ENCODE data around the gene MEGF6. TPM values are rescaled to one million over a fixed set of nuclear protein-coding genes. Genes with fewer than 3 reads are reported as not detected.
A peak's percentile ranks its signal among the peaks of the same experiment; 100 is the strongest.
"Not testable (repeated sequence)": the region's sequence is repeated elsewhere in the genome, so short reads cannot be mapped to it uniquely, and the experiment has no call there.

The MEGF6 gene
- total and polyA plus RNA-seq, 2 donors = 9.6 to 35.2 TPM

GRCh38 chr1:3593745-3594144 lies 17.6 kb downstream of the MEGF6 start:
- no peak for DNase-seq (ENCODE audit: low read depth in 6 of 9, low spot score in 9 of 9)
- Histone ChIP-seq H3K4me1 (ENCODE audit: control insufficient read depth in 2 of 2, insufficient read depth in 2 of 2, low read length in 2 of 2) (peaks cover 14 to 26% of the 10 kb centered on the region in 2 donors), H3K9me3 (ENCODE audit: control insufficient read depth in 2 of 2, insufficient read depth in 1 of 2, low read length in 1 of 2) (peaks cover 0 to 5% of the 10 kb centered on the region in 2 donors), H3K36me3 (ENCODE audit: control insufficient read depth in 2 of 2, insufficient read depth in 2 of 2, low read length in 1 of 2) (no peaks in the 10 kb centered on the region), H3K4me3 (ENCODE audit: low read length in 2 of 2) (no peak overlapping the region), H3K27me3 (ENCODE audit: control insufficient read depth in 2 of 2, insufficient read depth in 1 of 2, low read length in 1 of 2) (no peaks in the 10 kb centered on the region), H3K27ac (ENCODE audit: low read depth in 1 of 2, low read length in 1 of 2) (peak overlapping the region in 1 of 2 donors; percentile 18)
- 83% methylated on average over 10 of the region's 10 CpGs for WGBS

- H3K27ac ChIP-seq (ENCODE audit: low read depth in 1 of 2, low read length in 1 of 2) = peak overlapping the region in 1 of 2 donors; percentile 18
- H3K9me3 ChIP-seq (ENCODE audit: control insufficient read depth in 2 of 2, insufficient read depth in 1 of 2, low read length in 1 of 2) = peaks cover 0 to 5% of the 10 kb centered on the region in 2 donors
- H3K36me3 ChIP-seq (ENCODE audit: control insufficient read depth in 2 of 2, insufficient read depth in 2 of 2, low read length in 1 of 2) = no peaks in the 10 kb centered on the region
- H3K27me3 ChIP-seq (ENCODE audit: control insufficient read depth in 2 of 2, insufficient read depth in 1 of 2, low read length in 1 of 2) = no peaks in the 10 kb centered on the region
- no peak overlapping the region for H3K4me3 ChIP-seq (ENCODE audit: low read length in 2 of 2)
- H3K4me1 ChIP-seq (ENCODE audit: control insufficient read depth in 2 of 2, insufficient read depth in 2 of 2, low read length in 2 of 2) = peaks cover 10 to 22% of the 10 kb centered on the region in 2 donors
- WGBS = 93% methylated on average over 17 of the region's 17 CpGs
- no peak for DNase-seq (ENCODE audit: low read depth in 6 of 9, low spot score in 9 of 9)
These were observed 18.0 kb downstream of the MEGF6 start for GRCh38 chr1:3593334-3593733.

GRCh38 chr1:3590951-3591865 lies 20.1 kb downstream of the MEGF6 start:
- Histone ChIP-seq H3K9me3 (ENCODE audit: control insufficient read depth in 2 of 2, insufficient read depth in 1 of 2, low read length in 1 of 2) (no peaks in the 10 kb centered on the region), H3K4me3 (ENCODE audit: low read length in 2 of 2) (no peak overlapping the region), H3K4me1 (ENCODE audit: control insufficient read depth in 2 of 2, insufficient read depth in 2 of 2, low read length in 2 of 2) (peaks cover 0 to 7% of the 10 kb centered on the region in 2 donors), H3K27ac (ENCODE audit: low read depth in 1 of 2, low read length in 1 of 2) (no peak overlapping the region), H3K36me3 (ENCODE audit: control insufficient read depth in 2 of 2, insufficient read depth in 2 of 2, low read length in 1 of 2) (no peaks in the 10 kb centered on the region), H3K27me3 (ENCODE audit: control insufficient read depth in 2 of 2, insufficient read depth in 1 of 2, low read length in 1 of 2) (no peaks in the 10 kb centered on the region)
- DNase-seq (ENCODE audit: low read depth in 6 of 9, low spot score in 9 of 9) = no peak
- WGBS = 96% methylated on average over 33 of the region's 33 CpGs

GRCh38 chr1:3590139-3590763 lies 21.1 kb downstream of the MEGF6 start:
- DNase-seq (ENCODE audit: low read depth in 6 of 9, low spot score in 9 of 9) = no peak
- H3K4me3 ChIP-seq (ENCODE audit: low read length in 2 of 2) = no peak overlapping the region
- no peaks in the 10 kb centered on the region for H3K36me3 ChIP-seq (ENCODE audit: control insufficient read depth in 2 of 2, insufficient read depth in 2 of 2, low read length in 1 of 2)
- H3K4me1 ChIP-seq (ENCODE audit: control insufficient read depth in 2 of 2, insufficient read depth in 2 of 2, low read length in 2 of 2) = peaks cover 0 to 7% of the 10 kb centered on the region in 2 donors
- H3K27me3 ChIP-seq (ENCODE audit: control insufficient read depth in 2 of 2, insufficient read depth in 1 of 2, low read length in 1 of 2) = no peaks in the 10 kb centered on the region
- WGBS = 96% methylated on average over 27 of the region's 27 CpGs
- no peaks in the 10 kb centered on the region for H3K9me3 ChIP-seq (ENCODE audit: control insufficient read depth in 2 of 2, insufficient read depth in 1 of 2, low read length in 1 of 2)
- no peak overlapping the region for H3K27ac ChIP-seq (ENCODE audit: low read depth in 1 of 2, low read length in 1 of 2)

- H3K36me3 ChIP-seq (ENCODE audit: control insufficient read depth in 2 of 2, insufficient read depth in 2 of 2, low read length in 1 of 2) = no peaks in the 10 kb centered on the region
- peaks cover 0 to under 1% of the 10 kb centered on the region in 2 donors for H3K4me1 ChIP-seq (ENCODE audit: control insufficient read depth in 2 of 2, insufficient read depth in 2 of 2, low read length in 2 of 2)
- WGBS = 96% methylated on average over 5 of the region's 5 CpGs
- peaks cover 0 to 11% of the 10 kb centered on the region in 2 donors for H3K9me3 ChIP-seq (ENCODE audit: control insufficient read depth in 2 of 2, insufficient read depth in 1 of 2, low read length in 1 of 2)
- no peak overlapping the region for H3K27ac ChIP-seq (ENCODE audit: low read depth in 1 of 2, low read length in 1 of 2)
- no peaks in the 10 kb centered on the region for H3K27me3 ChIP-seq (ENCODE audit: control insufficient read depth in 2 of 2, insufficient read depth in 1 of 2, low read length in 1 of 2)
- no peak overlapping the region for H3K4me3 ChIP-seq (ENCODE audit: low read length in 2 of 2)
- DNase-seq (ENCODE audit: low read depth in 6 of 9, low spot score in 9 of 9) = no peak
These were observed 22.9 kb downstream of the MEGF6 start for GRCh38 chr1:3588395-3588794.

GRCh38 chr1:3586986-3587759 lies 24.1 kb downstream of the MEGF6 start:
- H3K27ac ChIP-seq (ENCODE audit: low read depth in 1 of 2, low read length in 1 of 2) = no peak overlapping the region
- H3K27me3 ChIP-seq (ENCODE audit: control insufficient read depth in 2 of 2, insufficient read depth in 1 of 2, low read length in 1 of 2) = no peaks in the 10 kb centered on the region
- H3K36me3 ChIP-seq (ENCODE audit: control insufficient read depth in 2 of 2, insufficient read depth in 2 of 2, low read length in 1 of 2) = no peaks in the 10 kb centered on the region
- no peak overlapping the region for H3K4me3 ChIP-seq (ENCODE audit: low read length in 2 of 2)
- 97% methylated on average over 24 of the region's 24 CpGs for WGBS
- no peaks in the 10 kb centered on the region for H3K4me1 ChIP-seq (ENCODE audit: control insufficient read depth in 2 of 2, insufficient read depth in 2 of 2, low read length in 2 of 2)
- H3K9me3 ChIP-seq (ENCODE audit: control insufficient read depth in 2 of 2, insufficient read depth in 1 of 2, low read length in 1 of 2) = peaks cover 0 to 11% of the 10 kb centered on the region in 2 donors
- no peak for DNase-seq (ENCODE audit: low read depth in 6 of 9, low spot score in 9 of 9)

- H3K27ac ChIP-seq (ENCODE audit: low read depth in 1 of 2, low read length in 1 of 2) = no peak overlapping the region
- no peaks in the 10 kb centered on the region for H3K4me1 ChIP-seq (ENCODE audit: control insufficient read depth in 2 of 2, insufficient read depth in 2 of 2, low read length in 2 of 2)
- no peaks in the 10 kb centered on the region for H3K36me3 ChIP-seq (ENCODE audit: control insufficient read depth in 2 of 2, insufficient read depth in 2 of 2, low read length in 1 of 2)
- H3K4me3 ChIP-seq (ENCODE audit: low read length in 2 of 2) = no peak overlapping the region
- WGBS = 93% methylated on average over 19 of the region's 19 CpGs
- peaks cover 0 to 11% of the 10 kb centered on the region in 2 donors for H3K9me3 ChIP-seq (ENCODE audit: control insufficient read depth in 2 of 2, insufficient read depth in 1 of 2, low read length in 1 of 2)
- H3K27me3 ChIP-seq (ENCODE audit: control insufficient read depth in 2 of 2, insufficient read depth in 1 of 2, low read length in 1 of 2) = no peaks in the 10 kb centered on the region
- DNase-seq (ENCODE audit: low read depth in 6 of 9, low spot score in 9 of 9) = no peak
These were observed 25.3 kb downstream of the MEGF6 start for GRCh38 chr1:3585940-3586568.

- H3K27ac ChIP-seq (ENCODE audit: low read depth in 1 of 2, low read length in 1 of 2); DNase-seq (ENCODE audit: low read depth in 6 of 9, low spot score in 9 of 9); H3K36me3 ChIP-seq (ENCODE audit: control insufficient read depth in 2 of 2, insufficient read depth in 2 of 2, low read length in 1 of 2); H3K4me3 ChIP-seq (ENCODE audit: low read length in 2 of 2); H3K4me1 ChIP-seq (ENCODE audit: control insufficient read depth in 2 of 2, insufficient read depth in 2 of 2, low read length in 2 of 2); H3K27me3 ChIP-seq (ENCODE audit: control insufficient read depth in 2 of 2, insufficient read depth in 1 of 2, low read length in 1 of 2): not testable (repeated sequence)
- peaks cover 0 to 11% of the 10 kb centered on the region in 2 donors for H3K9me3 ChIP-seq (ENCODE audit: control insufficient read depth in 2 of 2, insufficient read depth in 1 of 2, low read length in 1 of 2)
- WGBS = 79% methylated on average over 6 of the region's 6 CpGs
These were observed 25.9 kb downstream of the MEGF6 start for GRCh38 chr1:3585353-3585868.

Measured in thymus (tissue), 11 donors.